Measurements from ENCODE around the gene GAS2L3. TPM values are rescaled to one million over a fixed set of nuclear protein-coding genes. Genes with fewer than 3 reads are reported as not detected.

Gene GAS2L3
- total and polyA plus RNA-seq, 2 of the 13 experiments (the other 11 are each of a cell fraction or from before 2014, with no cell fraction given) = 7.0 to 20.8 TPM

DNA sequence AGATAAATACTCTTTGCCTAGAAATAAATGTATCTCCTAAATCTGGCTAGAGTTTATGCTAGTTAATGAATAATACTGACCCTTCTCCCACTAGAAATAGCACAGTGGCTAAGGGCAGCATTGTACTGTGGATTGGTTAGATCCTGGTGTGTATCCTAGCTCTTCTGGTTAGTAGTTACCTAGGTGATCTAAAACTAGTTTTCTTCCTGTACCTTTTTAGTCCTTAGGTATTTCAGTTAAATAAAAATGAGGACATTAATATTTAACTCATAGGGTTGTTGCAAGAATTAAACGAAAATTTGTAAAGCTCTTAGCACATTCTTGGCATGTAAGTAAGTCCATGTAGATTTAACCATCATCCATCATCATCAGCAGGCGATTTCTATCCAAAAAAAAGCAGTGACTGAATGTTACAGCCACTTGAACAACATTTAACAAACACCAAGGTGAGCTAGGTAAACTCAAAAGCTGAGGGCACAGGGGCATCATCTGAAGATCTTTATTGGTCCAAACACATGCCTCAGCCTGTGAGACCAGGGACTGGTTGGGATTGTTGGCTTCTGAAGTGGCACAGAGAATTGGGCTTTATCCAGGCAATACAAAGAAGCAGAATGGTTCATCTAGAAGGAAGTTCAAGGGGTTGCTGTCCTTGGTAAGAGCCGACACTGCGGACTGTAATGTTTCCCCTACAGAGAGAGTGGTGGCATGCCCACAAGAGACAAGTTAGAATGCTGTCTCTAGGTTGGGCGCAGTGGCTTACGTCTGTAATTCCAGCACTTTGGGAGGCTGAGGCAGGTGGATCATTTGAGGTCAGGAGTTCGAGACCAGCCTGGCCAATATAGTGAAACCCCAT lies 100.8 kb downstream of the GAS2L3 start:
- no peak overlapping the region for H3K9ac ChIP-seq (ENCODE audit: insufficient read depth, low read depth, low read length)
- TF ChIP-seq XRCC5 (optimal IDR thresholded peaks at IDR 0.05; ENCODE audit: low read length) = no peak
- TF ChIP-seq JUNB (CRISPR knock-in tag; IDR thresholded peaks at IDR 0.05; ENCODE audit: borderline replicate concordance) = no peak
- TF ChIP-seq POGZ (CRISPR knock-in tag; IDR thresholded peaks at IDR 0.05) = no peak
- no peak for TF ChIP-seq ZNF350 (CRISPR knock-in tag; IDR thresholded peaks at IDR 0.05; ENCODE audit: borderline replicate concordance, low read depth)
- TF ChIP-seq MBD4 (IDR thresholded peaks at IDR 0.05; ENCODE audit: borderline replicate concordance, low read length) = no peak
- no peak for TF ChIP-seq ZFP41 (CRISPR knock-in tag; IDR thresholded peaks at IDR 0.05; ENCODE audit: borderline replicate concordance)
- no peak for TF ChIP-seq MTA1 (CRISPR knock-in tag; IDR thresholded peaks at IDR 0.05; ENCODE audit: borderline replicate concordance)
- TF ChIP-seq GABPB1 (CRISPR knock-in tag; IDR thresholded peaks at IDR 0.05) = no peak
- no peak for TF ChIP-seq STAT5B (CRISPR knock-in tag; IDR thresholded peaks at IDR 0.05)
- no peak for TF ChIP-seq NFKB2 (CRISPR knock-in tag; IDR thresholded peaks at IDR 0.05; ENCODE audit: borderline replicate concordance)
- no peak for TF ChIP-seq ATF2 (CRISPR knock-in tag; IDR thresholded peaks at IDR 0.05)
- intact Hi-C loops (cut with micrococcal nuclease; ENCODE audit: unreplicated experiment) (no loop called here), in situ Hi-C loops (cut with HindIII; ENCODE audit: extremely low pct_ligation_motif_present, low pct_unique_long_range_greater_than_20kb) (loop anchor here (5.0 kb wide), 1 partner anchor 58 kb away; no protein-coding TSS in a partner anchor)
- no peaks in the 10 kb centered on the region for H3K79me2 ChIP-seq (ENCODE audit: insufficient read depth, low read length)
- no peak for FAIRE-seq
- H3K4me3 ChIP-seq (replicated peaks in 1 of 3; ENCODE audit: insufficient read depth in 1 of 3, low read depth in 2 of 3, low read length in 3 of 3) = no peak overlapping the region
- H3K36me3 ChIP-seq (replicated peaks in 1 of 2; ENCODE audit: control insufficient read depth in 1 of 2, insufficient read depth in 2 of 2, low read length in 2 of 2) = no peaks in the 10 kb centered on the region
- ChIA-PET CTCF (ENCODE audit: low intra/inter-chr PET ratio, low total read pairs) (no interaction called here), POLR2A (no interaction called here)
- DNase-seq (ENCODE audit: low spot score) = no peak
- no peak for ATAC-seq
- BruUV-seq (replicated peaks) = no TSS peak
- no peak overlapping the region for H3K4me2 ChIP-seq (ENCODE audit: low read depth, low read length)
- H2AFZ ChIP-seq (ENCODE audit: low read length) = no peak overlapping the region
- H3K27ac ChIP-seq (ENCODE audit: extremely low read length, insufficient read depth, low read length) = no peak overlapping the region
- peaks cover 11% of the 10 kb centered on the region; the same call in 1 of the 2 replicates for H3K4me1 ChIP-seq (ENCODE audit: insufficient read depth, low read length)
- peaks cover 1 to 13% of the 10 kb centered on the region in 2 experiments; a peak in 2 of 5 replicates for H3K27me3 ChIP-seq (ENCODE audit: control insufficient read depth in 1 of 2, insufficient read depth in 2 of 2, low read length in 2 of 2)
- WGBS (ENCODE audit: low lambda C conversion rate) = 18% methylated on average over 7 of the region's 7 CpGs
- no peaks in the 10 kb centered on the region for H4K20me1 ChIP-seq (ENCODE audit: insufficient read depth, low read length)
- no peaks in the 10 kb centered on the region for H3K9me3 ChIP-seq (ENCODE audit: low read length)

Small RNA genes lying within 50 kb of the gene (small RNA-seq; reads per million reads assigned to genes)
- gene AC010200.2 (ENCODE audit: insufficient read depth in 2 of 3, insufficient read length in 3 of 3, low read depth in 2 of 3, low replicate concordance in 1 of 3) = 0 reads per million in 3 experiments

Other genes with a start within 250 kb of the GAS2L3 start
- 0.10 and 0.15 TPM in 2 replicates for gene SLC17A8, start 216.6 kb upstream of the GAS2L3 start, total RNA-seq (2016; rRNA removed; fragmentation: Illumina TruSeq; extraction: Trizol)
- gene SLC17A8, start 216.6 kb upstream of the GAS2L3 start, polyA plus RNA-seq (2011; rRNA removed) = 0.07 TPM in 1 of 2 replicates, not detected in the other
- 114 and 147 TPM in 2 replicates for gene NR1H4, start 99.8 kb upstream of the GAS2L3 start, total RNA-seq (2016; rRNA removed; fragmentation: Illumina TruSeq; extraction: Trizol)
- 23.3 and 27.3 TPM in 2 replicates for gene NR1H4, start 99.8 kb upstream of the GAS2L3 start, polyA plus RNA-seq (2011; rRNA removed)
- not detected in 2 replicates for gene ANO4, start 221.1 kb downstream of the GAS2L3 start, total RNA-seq (2016; rRNA removed; fragmentation: Illumina TruSeq; extraction: Trizol)
- 0.13 TPM in 1 of 2 replicates, not detected in the other for gene ANO4, start 221.1 kb downstream of the GAS2L3 start, polyA plus RNA-seq (2011; rRNA removed)